B cell (primary cell): ENCODE data around the gene ST7L. TPM values are rescaled to one million over a fixed set of nuclear protein-coding genes. Genes with fewer than 3 reads are reported as not detected.

Experiments
- ATAC-seq: fragments of 200-7000 bp; cut with Tn5 transposase; one replicate; pipeline ENCODE4 v1.10.0; 2021; ENCODE audit warnings: low read depth, mild to moderate bottlenecking, moderate number of reproducible peaks, moderate library complexity
- CTCF ChIA-PET: fragments of 350-600 bp; sonication (Branson Sonifier 250); formaldehyde crosslinking; loops from one replicate; lab custom pipeline; 2021; ENCODE audit warnings: antibody characterized with exemption, inconsistent platforms; lab: Charles Lee
- POLR2A ChIA-PET: fragments of 350-600 bp; sonication (Branson Sonifier 250); formaldehyde crosslinking; loops from one replicate; lab custom pipeline; 2021; ENCODE audit warnings: antibody characterized with exemption; lab: Charles Lee
- DNase-seq: peaks from one replicate; pipeline ENCODE4 v3.0.0; 2013
- H2AFZ ChIP-seq: 2 replicates; pipeline ENCODE4 v1.6.1; 2012; ENCODE audit warnings: mild to moderate bottlenecking, low read depth, low read length; ENCODE audit not compliant: insufficient read depth, poor library complexity, severe bottlenecking
- H3K27ac ChIP-seq, 2 donors: 1 replicate in 1 of 2; 2 replicates in 1 of 2; pipeline ENCODE4 v1.5.1; 2012 to 2013; ENCODE audit warnings: low read length in 2 of 2, mild to moderate bottlenecking in 2 of 2, moderate library complexity in 1 of 2
- H3K27me3 ChIP-seq, 4 experiments: fragments of 200-600 bp in 1 of 4; sonication (generic) in 1 of 4; replicated peaks in 1 of 4; 1 replicate in 2 of 4; 2 replicates in 2 of 4; pipeline versions ENCODE4 v1.6.1 to v1.7.0; 2013 to 2016; ENCODE audit warnings: low read length in 3 of 4, mild to moderate bottlenecking in 2 of 4, mixed read lengths in 1 of 4, moderate library complexity in 1 of 4; ENCODE audit not compliant: insufficient read depth in 4 of 4, control insufficient read depth in 3 of 4; ENCODE audit errors: control extremely low read depth in 1 of 4
- H3K36me3 ChIP-seq, 2 experiments: replicated peaks in 1 of 2; 1 replicate in 1 of 2; 2 replicates in 1 of 2; pipeline versions ENCODE4 v1.6.1 to v1.7.1; 2013; ENCODE audit warnings: low read length in 1 of 2; ENCODE audit not compliant: insufficient read depth in 2 of 2, control insufficient read depth in 1 of 2; ENCODE audit errors: control extremely low read depth in 1 of 2, extremely low read depth in 1 of 2
- H3K4me1 ChIP-seq, 2 donors: fragments of 200-600 bp in 1 of 2; sonication (generic) in 1 of 2; 1 replicate in 1 of 2; 2 replicates in 1 of 2; pipeline versions ENCODE4 v1.5.1 to v1.6.1; 2013 to 2017; ENCODE audit warnings: low read length in 2 of 2; ENCODE audit not compliant: control insufficient read depth in 2 of 2, insufficient read depth in 2 of 2
- H3K4me2 ChIP-seq: replicated peaks from 2 replicates; pipeline ENCODE3; 2012; ENCODE audit warnings: mild to moderate bottlenecking, low read depth, low read length; ENCODE audit not compliant: poor library complexity, severe bottlenecking
- H3K4me3 ChIP-seq, 5 experiments: fragments of 200-600 bp in 1 of 5; sonication (generic) in 1 of 5; 1 replicate in 3 of 5; 2 replicates in 2 of 5; pipeline versions ENCODE4 v1.5.1 to v1.7.0; 2011 to 2016; ENCODE audit warnings: low read length in 4 of 5, mild to moderate bottlenecking in 4 of 5, low read depth in 2 of 5, control low read depth in 1 of 5, moderate library complexity in 1 of 5; ENCODE audit not compliant: insufficient read depth in 1 of 5; ENCODE audit errors: control extremely low read depth in 1 of 5, extremely low read depth in 1 of 5
- H3K79me2 ChIP-seq: fragments of 200-600 bp; sonication (generic); one replicate; pipeline ENCODE4 v1.6.0; 2016; ENCODE audit warnings: low read length; ENCODE audit not compliant: control insufficient read depth, insufficient read depth
- H3K9ac ChIP-seq: fragments of 200-600 bp; sonication (generic); 2 replicates; pipeline ENCODE4 v1.6.1; 2017; ENCODE audit warnings: mild to moderate bottlenecking, low read length, moderate library complexity
- H3K9me3 ChIP-seq, 3 donors: one replicate each; pipeline versions ENCODE4 v1.6.1 to v1.7.1; 2013; ENCODE audit warnings: low read length in 2 of 3; ENCODE audit not compliant: control insufficient read depth in 2 of 3, insufficient read depth in 1 of 3; ENCODE audit errors: control extremely low read depth in 1 of 3
- H4K20me1 ChIP-seq: 2 replicates; pipeline ENCODE4 v1.6.0; 2012; ENCODE audit warnings: mild to moderate bottlenecking, low read length; ENCODE audit not compliant: insufficient read depth, control insufficient read depth, poor library complexity, severe bottlenecking
- H3K27ac Mint-ChIP-seq: one replicate; pipeline ENCODE4 v1.8.0; 2021; ENCODE audit warnings: mixed read lengths
- H3K27me3 Mint-ChIP-seq: one replicate; pipeline ENCODE4 v1.8.0; 2021; ENCODE audit warnings: mixed read lengths
- H3K4me1 Mint-ChIP-seq: one replicate; pipeline ENCODE4 v1.8.0; 2021; ENCODE audit warnings: mixed read lengths
- H3K4me3 Mint-ChIP-seq: one replicate; pipeline ENCODE4 v1.8.0; 2021; ENCODE audit warnings: mixed read lengths
- H3K9me3 Mint-ChIP-seq: one replicate; pipeline ENCODE4 v1.8.0; 2022; ENCODE audit warnings: mixed read lengths; ENCODE audit not compliant: insufficient read depth
- EZH2 ChIP-seq: IDR thresholded peaks from 2 replicates; pipeline ENCODE4 v1.6.1; 2012; ENCODE audit warnings: borderline replicate concordance, low read depth, mild to moderate bottlenecking, moderate library complexity, low read length; ENCODE audit not compliant: insufficient read depth, poor library complexity, severe bottlenecking
- WGBS: methylation state at CpG from one replicate; pipeline ENCODE4 v1.1.5; 2013; ENCODE audit warnings: missing lambda C conversion rate; ENCODE audit not compliant: insufficient coverage; 5-methylcytosine and 5-hydroxymethylcytosine counted together
- intact Hi-C: fragments of 100-400 bp; cut with micrococcal nuclease; formaldehyde crosslinking; loops from one replicate; pipeline ENCODE4 v1.10.0; 2022
- polyA plus RNA-seq: library from polyadenylated mRNA; depleted of rRNA; stranded (reverse); fragments of >200 nt; gene quantifications from 2 replicates; pipeline ENCODE4 v1.2.3, GENCODE V29; 2012
- total RNA-seq, 2 donors: library from RNA; stranded (reverse); fragments of 120-200 nt in 1 of 2; gene quantifications; 1 replicate in 1 of 2; 2 replicates in 1 of 2; pipeline versions ENCODE4 v1.2.3 to v1.2.4, GENCODE V29; 2013 to 2022
- TF ChIP-seq, protein P1 (sequence below): fragments of 200-600 bp; IDR thresholded peaks from one replicate; pipeline ENCODE4 v1.8.0; 2022; ENCODE audit warnings: antibody characterized with exemption, mild to moderate bottlenecking

The ST7L gene
- total and polyA plus RNA-seq, 2 donors (not counting 1 experiment from before 2014, with no cell fraction given), result 13.1 to 16.4 TPM

GRCh38 chr1:112546076-112546475 lies 72.9 kb downstream of the ST7L start:
- H2AFZ ChIP-seq, result no peak overlapping the region
- intact Hi-C loops, result no loop called here
- no peak for ATAC-seq
- H3K9me3 Mint-ChIP-seq, result no peaks in the 10 kb centered on the region
- H3K4me1 ChIP-seq, result no peaks in the 10 kb centered on the region
- H3K36me3 ChIP-seq, result peaks cover 0 to 2% of the 10 kb centered on the region in 2 experiments
- no peak overlapping the region for H3K4me2 ChIP-seq
- no peaks in the 10 kb centered on the region for H3K9me3 ChIP-seq
- H3K79me2 ChIP-seq, result no peaks in the 10 kb centered on the region
- ChIA-PET POLR2A (no interaction called here), CTCF (no interaction called here)
- H3K4me3 Mint-ChIP-seq, result no peak overlapping the region
- 100% methylated on average over 2 of the region's 2 CpGs for WGBS
- no peak overlapping the region for H3K27ac ChIP-seq
- H4K20me1 ChIP-seq, result no peaks in the 10 kb centered on the region
- H3K4me3 ChIP-seq, result no peak overlapping the region
- no peak for DNase-seq
- H3K9ac ChIP-seq, result no peak overlapping the region
- no peaks in the 10 kb centered on the region for H3K4me1 Mint-ChIP-seq
- TF ChIP-seq, protein P1, sequence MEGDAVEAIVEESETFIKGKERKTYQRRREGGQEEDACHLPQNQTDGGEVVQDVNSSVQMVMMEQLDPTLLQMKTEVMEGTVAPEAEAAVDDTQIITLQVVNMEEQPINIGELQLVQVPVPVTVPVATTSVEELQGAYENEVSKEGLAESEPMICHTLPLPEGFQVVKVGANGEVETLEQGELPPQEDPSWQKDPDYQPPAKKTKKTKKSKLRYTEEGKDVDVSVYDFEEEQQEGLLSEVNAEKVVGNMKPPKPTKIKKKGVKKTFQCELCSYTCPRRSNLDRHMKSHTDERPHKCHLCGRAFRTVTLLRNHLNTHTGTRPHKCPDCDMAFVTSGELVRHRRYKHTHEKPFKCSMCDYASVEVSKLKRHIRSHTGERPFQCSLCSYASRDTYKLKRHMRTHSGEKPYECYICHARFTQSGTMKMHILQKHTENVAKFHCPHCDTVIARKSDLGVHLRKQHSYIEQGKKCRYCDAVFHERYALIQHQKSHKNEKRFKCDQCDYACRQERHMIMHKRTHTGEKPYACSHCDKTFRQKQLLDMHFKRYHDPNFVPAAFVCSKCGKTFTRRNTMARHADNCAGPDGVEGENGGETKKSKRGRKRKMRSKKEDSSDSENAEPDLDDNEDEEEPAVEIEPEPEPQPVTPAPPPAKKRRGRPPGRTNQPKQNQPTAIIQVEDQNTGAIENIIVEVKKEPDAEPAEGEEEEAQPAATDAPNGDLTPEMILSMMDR, result no peak
- TF ChIP-seq EZH2, result no peak
- no peak overlapping the region for H3K27ac Mint-ChIP-seq
- no peaks in the 10 kb centered on the region for H3K27me3 Mint-ChIP-seq
- no peaks in the 10 kb centered on the region for H3K27me3 ChIP-seq

DNA sequence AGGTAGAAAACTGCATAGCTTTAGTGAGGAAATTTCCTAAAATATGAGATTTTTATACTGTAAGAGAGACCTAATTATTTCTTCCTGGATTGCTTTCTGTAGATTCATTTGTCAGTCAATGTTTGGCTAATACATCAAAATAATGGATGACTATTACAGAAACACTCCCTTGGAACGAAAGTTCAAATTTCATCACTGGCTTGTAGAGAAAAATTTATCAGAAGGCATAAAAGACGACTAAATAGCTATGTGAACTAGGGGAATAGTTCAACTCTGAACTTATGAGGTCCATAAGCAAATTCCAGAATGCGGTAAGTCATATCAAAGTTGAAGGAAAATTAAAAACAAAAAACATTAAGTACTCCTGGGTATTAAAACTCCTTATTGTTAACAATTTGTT lies 74.2 kb downstream of the ST7L start:
- Histone ChIP-seq H3K27me3 (no peaks in the 10 kb centered on the region), H3K4me3 (no peak overlapping the region), H2AFZ (no peak overlapping the region), H3K9ac (no peak overlapping the region), H3K9me3 (no peaks in the 10 kb centered on the region), H3K4me1 (no peaks in the 10 kb centered on the region), H4K20me1 (no peaks in the 10 kb centered on the region), H3K36me3 (peaks cover 0 to 2% of the 10 kb centered on the region in 2 experiments), H3K79me2 (no peaks in the 10 kb centered on the region), H3K4me2 (no peak overlapping the region), H3K27ac (no peak overlapping the region)
- no peak overlapping the region for H3K4me3 Mint-ChIP-seq
- no peaks in the 10 kb centered on the region for H3K27me3 Mint-ChIP-seq
- H3K27ac Mint-ChIP-seq, result no peak overlapping the region
- WGBS, result no CpG with 5 or more reads among the region's 3 CpGs
- DNase-seq (no peak), ATAC-seq (no peak)
- CTCF ChIA-PET, result no interaction called here
- intact Hi-C loops, result no loop called here
- H3K9me3 Mint-ChIP-seq, result no peaks in the 10 kb centered on the region
- TF ChIP-seq, protein P1, result no peak
- TF ChIP-seq EZH2, result no peak
- H3K4me1 Mint-ChIP-seq, result no peaks in the 10 kb centered on the region
- POLR2A ChIA-PET, result interaction anchor here (0.6 to 0.8 kb wide), 2 partner anchors 63 to 154 kb away, joined by 3 read pairs; no protein-coding TSS in a partner anchor
